ENCODE measurements around the gene POLR3GL.

POLR3GL gene

GRCh38 chr1:145974721-145975120, 10.2 kb downstream of the POLR3GL start:
- Mint-ChIP-seq H3K36me3 (ENCODE audit: low read depth) (peaks cover 10% of the 10 kb centered on the region), H3K9me3 (no peaks in the 10 kb centered on the region), H3K4me3 (no peak overlapping the region), H3K27ac (no peak overlapping the region), H3K4me1 (ENCODE audit: low read depth) (peaks cover 3% of the 10 kb centered on the region), H3K27me3 (ENCODE audit: low read depth) (no peaks in the 10 kb centered on the region)
- DNase-seq (ENCODE audit: low spot score), result no peak

- Mint-ChIP-seq H3K9me3 (no peaks in the 10 kb centered on the region), H3K4me3 (no peak overlapping the region), H3K4me1 (ENCODE audit: low read depth) (peaks cover 3% of the 10 kb centered on the region), H3K27me3 (ENCODE audit: low read depth) (no peaks in the 10 kb centered on the region), H3K27ac (no peak overlapping the region), H3K36me3 (ENCODE audit: low read depth) (peaks cover 10% of the 10 kb centered on the region)
- no peak for DNase-seq (ENCODE audit: low spot score)
Measured at GRCh38 chr1:145975216-145975615, 10.7 kb downstream of the POLR3GL start.

- Mint-ChIP-seq H3K9me3 (no peaks in the 10 kb centered on the region), H3K27me3 (ENCODE audit: low read depth) (no peaks in the 10 kb centered on the region), H3K4me1 (ENCODE audit: low read depth) (peaks cover 13% of the 10 kb centered on the region), H3K27ac (no peak overlapping the region), H3K36me3 (ENCODE audit: low read depth) (peaks cover 8% of the 10 kb centered on the region), H3K4me3 (no peak overlapping the region)
- DNase-seq (ENCODE audit: low spot score), result no peak
Measured at GRCh38 chr1:145977016-145977415, 12.5 kb downstream of the POLR3GL start.

GRCh38 chr1:145977486-145978470, 13.3 kb downstream of the POLR3GL start:
- H3K9me3 Mint-ChIP-seq, result no peaks in the 10 kb centered on the region
- H3K27me3 Mint-ChIP-seq (ENCODE audit: low read depth), result no peaks in the 10 kb centered on the region
- H3K36me3 Mint-ChIP-seq (ENCODE audit: low read depth), result peaks cover 8% of the 10 kb centered on the region
- peaks cover 18% of the 10 kb centered on the region for H3K4me1 Mint-ChIP-seq (ENCODE audit: low read depth)
- no peak overlapping the region for H3K4me3 Mint-ChIP-seq
- peak; percentile 64 for DNase-seq (ENCODE audit: low spot score)
- H3K27ac Mint-ChIP-seq, result no peak overlapping the region

GRCh38 chr1:145978471-145978853, 14.0 kb downstream of the POLR3GL start:
- peaks cover 8% of the 10 kb centered on the region for H3K36me3 Mint-ChIP-seq (ENCODE audit: low read depth)
- no peak overlapping the region for H3K27ac Mint-ChIP-seq
- peaks cover 23% of the 10 kb centered on the region for H3K4me1 Mint-ChIP-seq (ENCODE audit: low read depth)
- no peaks in the 10 kb centered on the region for H3K9me3 Mint-ChIP-seq
- H3K27me3 Mint-ChIP-seq (ENCODE audit: low read depth), result no peaks in the 10 kb centered on the region
- no peak overlapping the region for H3K4me3 Mint-ChIP-seq
- no peak for DNase-seq (ENCODE audit: low spot score)

GRCh38 chr1:145978854-145979745, 14.6 kb downstream of the POLR3GL start:
- H3K27ac Mint-ChIP-seq, result no peak overlapping the region
- no peak overlapping the region for H3K4me3 Mint-ChIP-seq
- H3K9me3 Mint-ChIP-seq, result no peaks in the 10 kb centered on the region
- peaks cover 28% of the 10 kb centered on the region for H3K4me1 Mint-ChIP-seq (ENCODE audit: low read depth)
- no peaks in the 10 kb centered on the region for H3K27me3 Mint-ChIP-seq (ENCODE audit: low read depth)
- DNase-seq (ENCODE audit: low spot score), result peak; percentile 93
- peaks cover 8% of the 10 kb centered on the region for H3K36me3 Mint-ChIP-seq (ENCODE audit: low read depth)

GRCh38 chr1:145979746-145980456, 15.4 kb downstream of the POLR3GL start:
- Mint-ChIP-seq H3K27me3 (ENCODE audit: low read depth) (no peaks in the 10 kb centered on the region), H3K4me3 (no peak overlapping the region), H3K4me1 (ENCODE audit: low read depth) (peaks cover 33% of the 10 kb centered on the region), H3K9me3 (no peaks in the 10 kb centered on the region), H3K27ac (no peak overlapping the region), H3K36me3 (ENCODE audit: low read depth) (peaks cover 8% of the 10 kb centered on the region)
- no peak for DNase-seq (ENCODE audit: low spot score)

- Mint-ChIP-seq H3K4me3 (no peak overlapping the region), H3K27ac (no peak overlapping the region), H3K9me3 (no peaks in the 10 kb centered on the region), H3K4me1 (ENCODE audit: low read depth) (peaks cover 39% of the 10 kb centered on the region), H3K27me3 (ENCODE audit: low read depth) (no peaks in the 10 kb centered on the region), H3K36me3 (ENCODE audit: low read depth) (peaks cover 8% of the 10 kb centered on the region)
- DNase-seq (ENCODE audit: low spot score), result no peak
Measured at GRCh38 chr1:145980457-145980994, 16.0 kb downstream of the POLR3GL start.

GRCh38 chr1:145982010-145982723, 17.7 kb downstream of the POLR3GL start:
- DNase-seq (ENCODE audit: low spot score), result no peak
- Mint-ChIP-seq H3K4me1 (ENCODE audit: low read depth) (peaks cover 45% of the 10 kb centered on the region), H3K9me3 (no peaks in the 10 kb centered on the region), H3K27me3 (ENCODE audit: low read depth) (no peaks in the 10 kb centered on the region), H3K27ac (peak overlapping the region; percentile 41), H3K36me3 (ENCODE audit: low read depth) (peaks cover 6% of the 10 kb centered on the region), H3K4me3 (peak overlapping the region; percentile 30)

GRCh38 chr1:145983206-145983675, 18.8 kb downstream of the POLR3GL start:
- Mint-ChIP-seq H3K36me3 (ENCODE audit: low read depth) (peaks cover 2% of the 10 kb centered on the region), H3K9me3 (no peaks in the 10 kb centered on the region), H3K27ac (no peak overlapping the region), H3K27me3 (ENCODE audit: low read depth) (no peaks in the 10 kb centered on the region), H3K4me3 (no peak overlapping the region), H3K4me1 (ENCODE audit: low read depth) (peaks cover 47% of the 10 kb centered on the region)
- DNase-seq (ENCODE audit: low spot score), result no peak

- peaks cover 53% of the 10 kb centered on the region for H3K4me1 Mint-ChIP-seq (ENCODE audit: low read depth)
- no peaks in the 10 kb centered on the region for H3K27me3 Mint-ChIP-seq (ENCODE audit: low read depth)
- no peaks in the 10 kb centered on the region for H3K36me3 Mint-ChIP-seq (ENCODE audit: low read depth)
- no peaks in the 10 kb centered on the region for H3K9me3 Mint-ChIP-seq
- peak overlapping the region; percentile 65 for H3K4me3 Mint-ChIP-seq
- DNase-seq (ENCODE audit: low spot score), result no peak
- H3K27ac Mint-ChIP-seq, result peak overlapping the region; percentile 64
Measured at GRCh38 chr1:145983960-145984830, 19.7 kb downstream of the POLR3GL start.

- Mint-ChIP-seq H3K4me3 (peak overlapping the region; percentile 65), H3K36me3 (ENCODE audit: low read depth) (no peaks in the 10 kb centered on the region), H3K27ac (peak overlapping the region; percentile 64), H3K27me3 (ENCODE audit: low read depth) (no peaks in the 10 kb centered on the region), H3K9me3 (no peaks in the 10 kb centered on the region), H3K4me1 (ENCODE audit: low read depth) (peaks cover 53% of the 10 kb centered on the region)
- no peak for DNase-seq (ENCODE audit: low spot score)
Measured at GRCh38 chr1:145985129-145985501, 20.6 kb downstream of the POLR3GL start.
